ENCODE data around the gene HTT-AS.

- no peak for TF ChIP-seq POLR2A (IDR thresholded peaks at IDR 0.05)
- no peak for TF ChIP-seq CTCF (IDR thresholded peaks at IDR 0.05)
Observed at GRCh38 chr4:3075652-3075981, 1.3 kb upstream of the HTT-AS start.
